Tibial nerve (tissue), 4 donors: ENCODE data around the gene EFCAB13. TPM values are rescaled to one million over a fixed set of nuclear protein-coding genes. Genes with fewer than 3 reads are reported as not detected.
A peak's percentile ranks its signal among the peaks of the same experiment; 100 is the strongest.

Experiments
- DNase-seq, 2 donors: peaks; one replicate each; pipeline ENCODE4 v3.0.0-alpha.2; 2019; ENCODE audit warnings: low spot score in 2 of 2
- H3K27ac ChIP-seq, 4 donors: fragments of 200-600 bp; sonication (generic) in 3 of 4; one replicate each; pipeline ENCODE4 v1.5.1; 2017 to 2019; ENCODE audit warnings: mild to moderate bottlenecking in 1 of 4
- H3K27me3 ChIP-seq, 2 donors: fragments of 200-600 bp; sonication (generic) in 1 of 2; one replicate each; pipeline versions ENCODE4 v1.5.1 to v1.6.0; 2017 to 2019
- H3K36me3 ChIP-seq, 3 donors: fragments of 200-600 bp; sonication (generic); one replicate each; pipeline ENCODE4 v1.5.1; 2018 to 2019
- H3K4me1 ChIP-seq, 4 donors: fragments of 200-600 bp; sonication (generic) in 3 of 4; one replicate each; pipeline ENCODE4 v1.5.1; 2017 to 2019
- H3K4me3 ChIP-seq, 4 donors: fragments of 200-600 bp; sonication (generic) in 3 of 4; one replicate each; pipeline ENCODE4 v1.5.1; 2017 to 2019; ENCODE audit warnings: mild to moderate bottlenecking in 1 of 4, moderate library complexity in 1 of 4
- H3K9me3 ChIP-seq, 4 donors: fragments of 200-600 bp; sonication (generic) in 3 of 4; one replicate each; pipeline ENCODE4 v1.5.1; 2017 to 2019
- CTCF ChIP-seq, 5 experiments: fragments of 200-600 bp in 3 of 5; fragments of 450-650 bp in 2 of 5; sonication (generic) in 3 of 5; IDR thresholded peaks; one replicate each; pipeline ENCODE4 v1.5.1; 2016 to 2019; ENCODE audit warnings: antibody characterized with exemption in 5 of 5, mild to moderate bottlenecking in 3 of 5, moderate library complexity in 2 of 5
- EP300 ChIP-seq, 2 donors: sonication (generic); formaldehyde crosslinking; IDR thresholded peaks; one replicate each; pipeline ENCODE4 v1.6.1; 2017; ENCODE audit warnings: antibody characterized with exemption in 2 of 2, mild to moderate bottlenecking in 1 of 2
- POLR2A ChIP-seq, 2 donors: fragments of 450-650 bp; IDR thresholded peaks; one replicate each; pipeline ENCODE4 v1.6.1; 2017; ENCODE audit warnings: antibody characterized with exemption in 2 of 2, mild to moderate bottlenecking in 2 of 2, moderate library complexity in 2 of 2
- WGBS, 2 donors: methylation state at CpG; one replicate each; pipeline ENCODE4 v1.1.5; 2018; 5-methylcytosine and 5-hydroxymethylcytosine counted together
- total RNA-seq, 4 donors: library from RNA; depleted of rRNA; stranded (reverse); fragments of >200 nt; gene quantifications; one replicate each; pipeline ENCODE4 v1.1.0, GENCODE V29; 2016

Gene EFCAB13
- total RNA-seq, 4 donors from 2014 or later: 6.5 to 15.1 (median 10.2) TPM

- no peak for DNase-seq
- no peak for TF ChIP-seq POLR2A (IDR thresholded peaks at IDR 0.05)
- TF ChIP-seq EP300 (IDR thresholded peaks at IDR 0.05): no peak
- no peak for TF ChIP-seq CTCF (IDR thresholded peaks at IDR 0.05)
- WGBS, 2 donors: 85% methylated on average over 5 of the region's 5 CpGs
- Histone ChIP-seq H3K27me3 (no peaks in the 10 kb centered on the region), H3K4me3 (no peak overlapping the region), H3K9me3 (no peaks in the 10 kb centered on the region), H3K27ac (no peak overlapping the region), H3K4me1 (peaks cover 0 to 26% (median 13%) of the 10 kb centered on the region in 4 donors), H3K36me3 (no peaks in the 10 kb centered on the region)
These were observed 2.8 kb upstream of the EFCAB13 start for GRCh38 chr17:47320879-47321502.

GRCh38 chr17:47324224-47325020 lies 667 bp downstream of the EFCAB13 start:
- Histone ChIP-seq H3K9me3 (no peaks in the 10 kb centered on the region), H3K27ac (peak overlapping the region; percentile 90 to 96 (median 92)), H3K4me1 (peaks cover 0 to 12% (median 0%) of the 10 kb centered on the region in 4 donors), H3K27me3 (no peaks in the 10 kb centered on the region), H3K36me3 (peaks cover 0 to 19% (median 0%) of the 10 kb centered on the region in 3 donors), H3K4me3 (peak overlapping the region; percentile 54 to 71 (median 60))
- peak in 1 of 2 donors; percentile 2 for TF ChIP-seq EP300 (IDR thresholded peaks at IDR 0.05)
- no peak for TF ChIP-seq CTCF (IDR thresholded peaks at IDR 0.05)
- peak; percentile 46 to 66 for DNase-seq
- 22 to 29% methylated on average over 28 of the region's 28 CpGs for WGBS, 2 donors

GRCh38 chr17:47325176-47325575 lies 1.4 kb downstream of the EFCAB13 start:
- DNase-seq: no peak
- no peaks in the 10 kb centered on the region for H3K27me3 ChIP-seq
- H3K27ac ChIP-seq: peak overlapping the region in 1 of 4 donors; percentile 90
- peaks cover 0 to 25% (median 0%) of the 10 kb centered on the region in 3 donors for H3K36me3 ChIP-seq
- H3K9me3 ChIP-seq: no peaks in the 10 kb centered on the region
- no peak overlapping the region for H3K4me3 ChIP-seq
- TF ChIP-seq POLR2A (IDR thresholded peaks at IDR 0.05): no peak
- no peak for TF ChIP-seq CTCF (IDR thresholded peaks at IDR 0.05)
- no peak for TF ChIP-seq EP300 (IDR thresholded peaks at IDR 0.05)
- WGBS, 2 donors: 100% methylated on average over 1 of the region's 1 CpG
- peaks cover 0 to 12% (median 0%) of the 10 kb centered on the region in 4 donors for H3K4me1 ChIP-seq

- no peak for TF ChIP-seq POLR2A (IDR thresholded peaks at IDR 0.05)
- Histone ChIP-seq H3K9me3 (peaks cover 0 to 4% (median 0%) of the 10 kb centered on the region in 4 donors), H3K4me1 (no peaks in the 10 kb centered on the region), H3K27ac (no peak overlapping the region), H3K27me3 (no peaks in the 10 kb centered on the region), H3K4me3 (no peak overlapping the region), H3K36me3 (peaks cover 0 to 69% (median 3%) of the 10 kb centered on the region in 3 donors)
- DNase-seq: no peak
- WGBS, 2 donors: 98 to 100% methylated on average over 2 of the region's 2 CpGs
These were observed 6.8 kb downstream of the EFCAB13 start for GRCh38 chr17:47330548-47330947.

- TF ChIP-seq CTCF (IDR thresholded peaks at IDR 0.05): no peak
- H3K4me3 ChIP-seq: no peak overlapping the region
- DNase-seq: no peak
These were observed 8.5 kb downstream of the EFCAB13 start for GRCh38 chr17:47332287-47332686.

More at GRCh38 chr17:47332287-47332686, 8.5 kb downstream of the EFCAB13 start:
- Histone ChIP-seq H3K27ac (no peak overlapping the region), H3K27me3 (no peaks in the 10 kb centered on the region), H3K9me3 (peaks cover 0 to 4% (median 0%) of the 10 kb centered on the region in 4 donors), H3K4me1 (no peaks in the 10 kb centered on the region), H3K36me3 (peaks cover 0 to 86% (median 3%) of the 10 kb centered on the region in 3 donors)
